Upper lobe of left lung (tissue), 6 donors: ENCODE results near the gene KCTD14. TPM values are rescaled to one million over a fixed set of nuclear protein-coding genes. Genes with fewer than 3 reads are reported as not detected.

Experiments
- ATAC-seq, 2 donors: fragments of 200-7000 bp; cut with Tn5 transposase; one replicate each; pipeline ENCODE4 v1.9.1; 2022; ENCODE audit warnings: mild to moderate bottlenecking in 2 of 2, moderate library complexity in 2 of 2; ENCODE audit not compliant: low FRiP score in 2 of 2
- DNase-seq, 2 donors: peaks; one replicate each; pipeline ENCODE4 v3.0.0-alpha.2; 2019 to 2020
- H3K27ac ChIP-seq, 4 donors: fragments of 200-600 bp; sonication (generic); one replicate each; pipeline ENCODE4 v1.5.1; 2016 to 2019
- H3K27me3 ChIP-seq, 4 donors: fragments of 200-600 bp; sonication (generic); one replicate each; pipeline ENCODE4 v1.5.1; 2017 to 2019
- H3K36me3 ChIP-seq, 4 donors: fragments of 200-600 bp; sonication (generic); one replicate each; pipeline ENCODE4 v1.5.1; 2016 to 2019
- H3K4me1 ChIP-seq, 4 donors: fragments of 200-600 bp; sonication (generic); one replicate each; pipeline ENCODE4 v1.5.1; 2018 to 2019
- H3K4me3 ChIP-seq, 4 donors: fragments of 200-600 bp; sonication (generic); one replicate each; pipeline ENCODE4 v1.5.1; 2017 to 2019; ENCODE audit warnings: mild to moderate bottlenecking in 2 of 4, moderate library complexity in 1 of 4
- H3K9me3 ChIP-seq, 4 donors: fragments of 200-600 bp; sonication (generic); one replicate each; pipeline ENCODE4 v1.5.1; 2018 to 2019
- CTCF ChIP-seq, 6 experiments: fragments of 450-650 bp in 4 of 6; fragments of 200-600 bp in 2 of 6; sonication (generic) in 2 of 6; IDR thresholded peaks; one replicate each; pipeline ENCODE4 v1.5.1; 2016 to 2019; ENCODE audit warnings: antibody characterized with exemption in 6 of 6
- EP300 ChIP-seq, 4 donors: sonication (generic); formaldehyde crosslinking; IDR thresholded peaks; one replicate each; pipeline ENCODE4 v1.5.1; 2017; ENCODE audit warnings: antibody characterized with exemption in 4 of 4, control low read depth in 2 of 4
- POLR2A ChIP-seq, 4 donors: fragments of 450-650 bp; IDR thresholded peaks; one replicate each; pipeline ENCODE4 v1.5.1; 2016 to 2017; ENCODE audit warnings: antibody characterized with exemption in 4 of 4, mild to moderate bottlenecking in 2 of 4
- POLR2AphosphoS5 ChIP-seq, 2 donors: sonication (generic); formaldehyde crosslinking; IDR thresholded peaks; one replicate each; pipeline ENCODE4 v1.5.1; 2017; ENCODE audit warnings: antibody characterized with exemption in 2 of 2
- WGBS, 2 donors: methylation state at CpG; one replicate each; pipeline ENCODE4 v1.1.5; 2017 to 2018; 5-methylcytosine and 5-hydroxymethylcytosine counted together
- total RNA-seq, 6 donors: library from RNA; depleted of rRNA in 4 of 6; stranded (reverse); fragments of >200 nt in 4 of 6; gene quantifications; one replicate each; pipeline versions ENCODE4 v1.1.0 to v1.2.1, GENCODE V29; 2016 to 2021
- donor health status: DM: no; HTN: no; CAD: no; lungs with moderate emphysema.
- donor health status: DM: no; HTN: yes; CAD: no; lungs with severe emphysema.

KCTD14 gene
- total RNA-seq, 6 donors from 2014 or later = 10.3 to 28.6 (median 24.3) TPM

GRCh38 chr11:78056093-78056492, 33.0 kb upstream of the KCTD14 start:
- Histone ChIP-seq H3K27ac (no peak overlapping the region), H3K9me3 (no peaks in the 10 kb centered on the region), H3K27me3 (no peaks in the 10 kb centered on the region), H3K4me1 (peaks cover 0 to 7% (median 1%) of the 10 kb centered on the region in 4 donors), H3K36me3 (no peaks in the 10 kb centered on the region), H3K4me3 (no peak overlapping the region)
- no peak for DNase-seq
- TF ChIP-seq CTCF (IDR thresholded peaks at IDR 0.05) (no peak), EP300 (IDR thresholded peaks at IDR 0.05) (no peak), POLR2AphosphoS5 (IDR thresholded peaks at IDR 0.05) (no peak), POLR2A (IDR thresholded peaks at IDR 0.05) (no peak)
- ATAC-seq = no peak
- WGBS, 2 donors = 82 to 88% methylated on average over 3 of the region's 3 CpGs

- ATAC-seq (no peak), DNase-seq (no peak)
- no peaks in the 10 kb centered on the region for H3K9me3 ChIP-seq
- H3K36me3 ChIP-seq = no peaks in the 10 kb centered on the region
- H3K4me1 ChIP-seq = peaks cover 0 to 5% (median 0%) of the 10 kb centered on the region in 4 donors
- no peak overlapping the region for H3K4me3 ChIP-seq
- H3K27me3 ChIP-seq = no peaks in the 10 kb centered on the region
- 84 to 88% methylated on average over 4 of the region's 4 CpGs for WGBS, 2 donors
- TF ChIP-seq POLR2A (IDR thresholded peaks at IDR 0.05) (no peak), EP300 (IDR thresholded peaks at IDR 0.05) (no peak), POLR2AphosphoS5 (IDR thresholded peaks at IDR 0.05) (no peak), CTCF (IDR thresholded peaks at IDR 0.05) (no peak)
- no peak overlapping the region for H3K27ac ChIP-seq
Observed at GRCh38 chr11:78054971-78055370, 31.9 kb upstream of the KCTD14 start.

- H3K27ac ChIP-seq = no peak overlapping the region
- TF ChIP-seq CTCF (IDR thresholded peaks at IDR 0.05) = no peak
- no peak for TF ChIP-seq POLR2AphosphoS5 (IDR thresholded peaks at IDR 0.05)
- TF ChIP-seq POLR2A (IDR thresholded peaks at IDR 0.05) = no peak
- TF ChIP-seq EP300 (IDR thresholded peaks at IDR 0.05) = no peak
- WGBS, 2 donors = 81 to 82% methylated on average over 6 of the region's 6 CpGs
- H3K9me3 ChIP-seq = no peaks in the 10 kb centered on the region
- ATAC-seq (no peak), DNase-seq (no peak)
- H3K4me1 ChIP-seq = peaks cover 0 to 8% (median 1%) of the 10 kb centered on the region in 4 donors
- no peaks in the 10 kb centered on the region for H3K36me3 ChIP-seq
- H3K27me3 ChIP-seq = no peaks in the 10 kb centered on the region
- no peak overlapping the region for H3K4me3 ChIP-seq
Observed at GRCh38 chr11:78050964-78051831, 28.1 kb upstream of the KCTD14 start.

- DNase-seq = no peak
- Histone ChIP-seq H3K27ac (no peak overlapping the region), H3K9me3 (no peaks in the 10 kb centered on the region), H3K4me3 (no peak overlapping the region), H3K27me3 (no peaks in the 10 kb centered on the region), H3K4me1 (peaks cover 13 to 20% (median 14%) of the 10 kb centered on the region in 4 donors), H3K36me3 (no peaks in the 10 kb centered on the region)
- TF ChIP-seq POLR2A (IDR thresholded peaks at IDR 0.05) = no peak
- no peak for TF ChIP-seq CTCF (IDR thresholded peaks at IDR 0.05)
- TF ChIP-seq POLR2AphosphoS5 (IDR thresholded peaks at IDR 0.05) = no peak
- TF ChIP-seq EP300 (IDR thresholded peaks at IDR 0.05) = no peak
- ATAC-seq = no peak
- 83% methylated on average over 8 of the region's 8 CpGs for WGBS, 2 donors
Observed at GRCh38 chr11:78049348-78049747, 26.3 kb upstream of the KCTD14 start.
